Measurements from ENCODE around the gene LRFN5.

- TF ChIP-seq CTCF (IDR thresholded peaks at IDR 0.05 in 2 of 3, conservative IDR thresholded peaks at IDR 0.05 in 1 of 3; ENCODE audit: borderline replicate concordance in 1 of 3, insufficient read depth in 1 of 3, low read depth in 2 of 3, low read length in 2 of 3) (no peak), RAD21 (IDR thresholded peaks at IDR 0.05; ENCODE audit: low read depth) (no peak), POLR2AphosphoS5 (IDR thresholded peaks at IDR 0.05; ENCODE audit: low read depth, low read length) (no peak), CEBPB (IDR thresholded peaks at IDR 0.05; ENCODE audit: low read depth) (no peak), SRF (IDR thresholded peaks at IDR 0.05; ENCODE audit: low read depth) (no peak), ZFX (IDR thresholded peaks at IDR 0.05) (no peak), TCF7L2 (IDR thresholded peaks at IDR 0.05; ENCODE audit: borderline replicate concordance, extremely low read depth, insufficient read depth, insufficient read length) (no peak), EZH2phosphoT487 (IDR thresholded peaks at IDR 0.05; ENCODE audit: borderline replicate concordance) (no peak), EZH2 (IDR thresholded peaks at IDR 0.05) (no peak), SIN3A (IDR thresholded peaks at IDR 0.05; ENCODE audit: low read depth) (no peak), SP1 (IDR thresholded peaks at IDR 0.05; ENCODE audit: low read depth) (no peak), ZNF274 (IDR thresholded peaks at IDR 0.05; ENCODE audit: low read depth, low read length) (no peak)
- TF ChIP-seq, protein P1, sequence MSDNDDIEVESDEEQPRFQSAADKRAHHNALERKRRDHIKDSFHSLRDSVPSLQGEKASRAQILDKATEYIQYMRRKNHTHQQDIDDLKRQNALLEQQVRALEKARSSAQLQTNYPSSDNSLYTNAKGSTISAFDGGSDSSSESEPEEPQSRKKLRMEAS (IDR thresholded peaks at IDR 0.05): no peak
Observed at GRCh38 chr14:41810362-41810761, 203.7 kb downstream of the LRFN5 start.

Data from HCT116 (cell line).